ENCODE data around the gene ATP11B.

ATP11B gene

GRCh38 chr3:182913889-182914288 lies 120.6 kb downstream of the ATP11B start:
- peak in 1 of 2 experiments; percentile 36 for DNase-seq

- DNase-seq, result no peak
Observed at GRCh38 chr3:182914341-182914740, 121.0 kb downstream of the ATP11B start.

GRCh38 chr3:182917134-182917533 lies 123.8 kb downstream of the ATP11B start:
- no peak for DNase-seq

DNA sequence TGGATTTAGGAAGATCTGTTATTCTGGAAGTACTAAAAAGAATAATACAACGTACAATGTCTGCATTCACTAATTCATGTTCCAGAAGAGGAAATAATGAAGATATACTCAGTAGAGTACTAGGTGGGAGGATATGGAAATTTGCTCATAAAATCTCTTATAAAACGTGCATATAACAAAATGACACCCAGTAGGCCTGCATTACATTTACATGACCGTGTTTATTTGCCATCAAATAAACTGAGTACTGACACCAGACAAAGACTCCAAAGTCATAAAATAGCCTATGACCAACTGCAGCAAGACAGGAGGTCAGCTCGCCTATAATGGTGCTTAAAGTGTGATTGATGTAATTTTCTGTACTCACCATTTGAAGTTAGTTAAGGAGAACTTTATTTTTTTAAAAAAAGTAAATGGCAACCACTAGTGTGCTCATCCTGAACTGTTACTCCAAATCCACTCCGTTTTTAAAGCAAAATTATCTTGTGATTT lies 126.6 kb downstream of the ATP11B start:
- no peak for DNase-seq

- no peak for DNase-seq
Observed at GRCh38 chr3:182920515-182921084, 127.3 kb downstream of the ATP11B start.

DNA sequence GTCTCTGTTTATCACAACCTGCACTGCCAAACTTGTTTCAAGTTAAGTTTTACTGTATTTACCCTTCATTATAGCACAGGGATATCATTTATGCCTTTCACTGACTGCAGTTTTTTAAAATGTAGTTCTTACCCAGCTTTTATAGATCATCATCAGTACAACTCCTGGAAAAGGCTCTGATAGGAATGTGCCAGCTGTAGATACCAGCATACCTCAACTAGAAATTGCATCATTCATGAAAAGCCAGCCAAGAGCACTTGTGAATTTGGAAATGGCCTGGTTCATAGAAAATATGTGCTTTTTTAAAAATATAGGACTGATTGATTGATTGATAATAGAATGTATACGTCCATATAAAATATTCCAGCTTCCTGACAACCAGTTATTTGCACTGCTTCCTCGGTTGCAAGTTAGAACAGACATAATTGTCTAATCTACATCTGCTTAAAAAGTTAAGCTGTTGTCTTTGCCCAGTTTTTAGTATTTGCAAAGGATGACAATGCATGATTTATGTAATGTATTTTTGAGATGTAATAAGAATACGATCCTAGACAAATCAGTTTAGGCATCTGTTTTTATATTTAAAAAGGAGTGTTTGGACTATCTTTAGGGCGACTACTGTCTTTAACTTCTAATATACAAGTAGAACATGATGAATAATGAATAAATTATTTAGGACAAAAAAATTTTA lies 128.5 kb downstream of the ATP11B start:
- DNase-seq, result no peak

- DNase-seq, result no peak
Observed at GRCh38 chr3:182925330-182925943, 132.1 kb downstream of the ATP11B start.

GRCh38 chr3:182925944-182926337 lies 132.6 kb downstream of the ATP11B start:
- no peak for DNase-seq

DNA sequence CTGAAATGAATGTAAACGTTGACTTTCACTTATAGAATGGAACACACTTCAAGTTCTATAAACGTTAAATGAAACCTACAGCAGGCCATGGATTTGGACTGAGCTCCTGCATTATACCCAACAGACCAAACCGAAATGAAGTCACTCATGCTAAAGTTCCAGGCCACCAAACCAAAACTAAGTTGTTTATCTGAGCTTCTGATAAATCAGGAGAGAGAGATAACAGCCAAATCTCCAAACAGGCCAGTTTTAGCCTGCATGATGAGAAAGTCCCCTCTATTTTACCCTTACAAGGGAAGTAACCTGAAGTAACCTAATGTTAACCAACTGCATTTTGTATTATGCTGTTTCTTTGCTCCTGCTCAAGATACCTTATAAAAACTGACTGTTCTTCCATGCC lies 142.5 kb downstream of the ATP11B start:
- no peak for DNase-seq

- no peak for DNase-seq
Observed at GRCh38 chr3:182936239-182936917, 143.1 kb downstream of the ATP11B start.

DNA sequence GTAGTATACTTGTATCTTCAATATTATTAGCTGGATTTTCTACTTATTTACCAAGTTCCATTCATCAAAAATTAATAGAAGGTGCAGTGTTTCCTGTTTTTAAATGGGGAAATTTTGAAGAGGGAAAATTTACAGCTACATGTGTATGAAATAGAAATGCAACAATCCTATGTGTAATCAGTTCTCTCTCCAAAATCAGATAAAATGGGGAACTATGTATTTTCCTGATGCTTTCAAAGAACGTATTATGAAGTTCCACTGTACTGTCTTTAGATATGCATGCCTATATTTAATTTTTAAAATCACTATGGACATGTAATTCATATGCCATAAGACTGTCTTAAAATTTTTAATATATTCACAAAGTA lies 143.6 kb downstream of the ATP11B start:
- DNase-seq, result no peak

- DNase-seq, result peak in 1 of 2 experiments; percentile 22
Observed at GRCh38 chr3:182937293-182938051, 144.2 kb downstream of the ATP11B start.

DNA sequence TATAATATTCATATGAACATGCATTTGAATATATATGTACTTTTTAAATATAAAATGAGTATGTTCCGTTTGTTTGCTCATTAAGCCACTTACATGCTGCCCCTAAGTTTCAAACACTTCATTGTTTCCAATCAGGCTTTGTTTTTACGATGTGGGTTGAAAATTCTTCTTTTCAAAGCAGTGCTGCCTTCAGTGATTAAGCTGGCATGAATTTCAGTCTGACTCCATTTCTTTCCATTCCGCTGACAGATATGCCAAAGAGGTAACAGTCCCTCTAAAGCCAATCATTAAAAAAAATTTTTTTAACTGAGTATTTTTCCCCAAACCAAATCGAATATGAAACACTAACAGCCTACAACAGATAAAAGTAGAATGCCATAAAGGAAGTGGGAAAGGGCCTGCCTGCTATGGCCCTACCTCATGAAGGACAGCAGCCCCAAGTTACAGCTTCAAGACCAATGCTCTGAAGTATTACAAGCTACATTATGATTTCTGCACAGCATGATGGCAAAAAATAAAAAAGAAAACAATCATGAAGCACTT lies 147.0 kb downstream of the ATP11B start:
- no peak for DNase-seq

DNA sequence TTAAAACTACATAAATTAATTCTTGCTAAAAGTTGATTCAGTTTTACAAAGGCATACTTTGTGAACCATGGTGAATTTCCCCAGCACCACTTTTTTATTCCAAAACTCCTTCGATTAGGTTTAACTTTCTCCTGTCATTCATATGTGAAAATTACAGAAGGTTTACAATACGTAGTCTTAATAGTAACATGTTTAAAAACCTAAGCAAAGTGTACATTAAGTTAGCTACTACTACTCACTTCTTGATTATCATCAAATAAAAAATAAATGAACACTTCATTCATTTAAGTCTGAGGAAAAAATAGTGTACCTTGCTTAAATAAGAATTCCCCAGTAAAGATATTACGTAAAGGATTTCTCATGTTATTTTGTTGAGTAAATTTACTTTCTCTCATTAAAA lies 148.4 kb downstream of the ATP11B start:
- DNase-seq, result no peak

- peak in 1 of 2 experiments; percentile 22 for DNase-seq
Observed at GRCh38 chr3:182947888-182948287, 154.6 kb downstream of the ATP11B start.

GRCh38 chr3:182948305-182948704 lies 155.0 kb downstream of the ATP11B start:
- no peak for DNase-seq

GRCh38 chr3:182949688-182950087 lies 156.4 kb downstream of the ATP11B start:
- no peak for DNase-seq

- DNase-seq, result no peak
Observed at GRCh38 chr3:182954553-182955235, 161.4 kb downstream of the ATP11B start.

DNA sequence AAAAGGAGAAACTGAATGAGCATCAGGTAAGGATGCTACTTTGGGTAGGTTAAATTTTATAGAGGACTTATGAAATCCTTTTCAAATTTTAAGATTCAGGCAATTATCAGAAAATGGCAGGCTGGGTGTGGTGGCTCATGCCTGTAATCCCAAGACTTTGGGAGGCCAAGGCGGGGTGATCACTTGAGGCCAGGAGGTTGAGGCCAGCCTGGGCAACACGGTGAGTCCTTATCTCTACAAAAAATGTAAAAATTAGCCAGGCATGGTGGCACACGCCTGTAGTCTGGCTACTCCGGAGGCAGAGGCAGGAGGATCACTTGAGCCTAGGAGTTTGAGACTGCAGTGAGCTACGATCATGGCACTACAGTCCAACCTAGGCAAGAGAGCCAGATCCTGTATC lies 163.9 kb downstream of the ATP11B start:
- no peak for DNase-seq

DNA sequence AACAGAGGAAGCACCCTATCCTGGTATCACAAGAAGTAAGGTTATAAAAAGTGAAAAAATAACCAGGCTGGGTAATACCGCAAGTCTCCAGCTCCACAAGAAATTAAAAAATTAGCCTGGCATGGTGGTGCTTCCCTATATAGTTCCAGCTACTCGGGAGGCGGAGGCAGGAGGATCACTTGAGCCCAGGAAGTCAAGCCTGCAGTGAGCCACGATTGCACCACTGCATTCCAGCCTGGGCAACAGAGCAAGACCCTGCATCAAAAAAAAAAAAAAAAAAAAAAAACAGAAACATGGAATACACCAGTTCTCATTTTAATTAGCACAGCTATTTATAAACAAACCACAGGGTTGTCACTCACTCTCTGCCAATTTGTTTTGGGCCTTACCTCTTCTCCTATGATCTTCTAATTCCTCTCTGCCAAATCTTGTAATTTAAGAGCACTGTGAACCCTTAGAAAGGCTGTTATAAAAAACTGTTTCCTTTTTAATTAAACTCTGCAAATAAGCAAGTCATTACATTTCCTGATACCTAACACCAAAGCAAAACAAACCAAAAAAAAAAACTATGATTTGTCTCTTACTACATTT lies 164.5 kb downstream of the ATP11B start:
- DNase-seq, result no peak

- DNase-seq, result peak; percentile 80 to 81
Observed at GRCh38 chr3:182959474-182960350, 166.4 kb downstream of the ATP11B start.
